K562 (cell line): ENCODE measurements around the gene STYXL1. TPM values are rescaled to one million over a fixed set of nuclear protein-coding genes. Genes with fewer than 3 reads are reported as not detected.

ENCODE experiments used
- ATAC-seq: fragments of 200-7000 bp; cut with Tn5 transposase; 3 replicates; pipeline ENCODE4 v1.9.1; 2020; ENCODE audit warnings: moderate library complexity
- BruUV-seq: library from RNA; stranded (reverse); fragments of 400-500 nt; replicated peaks from 2 replicates; lab custom pipeline; 2021; lab: Mats Ljungman, UMichigan
- CTCF ChIA-PET: fragments of 300-600 bp; formaldehyde crosslinking; extraction: SDS; loops from one replicate; lab custom pipeline; 2021; ENCODE audit warnings: low intra/inter-chr PET ratio; lab: Yijun Ruan, JAX
- POLR2A ChIA-PET: fragments of 300-600, 350-650 bp; sonication (Branson Sonifier 250); formaldehyde crosslinking; extraction: SDS; loops from one replicate; lab custom pipeline; 2021; ENCODE audit warnings: antibody characterized with exemption, inconsistent platforms; lab: Yijun Ruan, JAX
- DNase-seq, 4 experiments: peaks; one replicate each; pipeline versions ENCODE4 v3.0.0 to v3.0.0-alpha.2; 2011 to 2018; ENCODE audit warnings: low spot score in 3 of 4, mixed read lengths in 3 of 4; ENCODE audit errors: extremely low read depth in 1 of 4
- FAIRE-seq: peaks from 2 replicates; lab custom pipeline; 2011; peaks lifted over from hg19 to GRCh38; lab: Jason Lieb, UNC
- H2AFZ ChIP-seq: 2 replicates; pipeline ENCODE4 v1.6.0; 2011; ENCODE audit warnings: low read depth, low read length, control low read depth, inconsistent platforms
- H3K27ac ChIP-seq: fragments of 200-600 bp; 3 replicates; pipeline ENCODE4 v1.8.0; 2011; ENCODE audit warnings: low read depth, mild to moderate bottlenecking, control low read depth, inconsistent platforms, low read length, moderate library complexity, mixed read lengths; ENCODE audit errors: extremely low read depth
- H3K27me3 ChIP-seq, 2 experiments: fragments of 300-600 bp in 1 of 2; 2 replicates in 1 of 2; 3 replicates in 1 of 2; pipeline versions ENCODE4 v1.6.0 to v1.8.0; 2011; ENCODE audit warnings: inconsistent platforms in 2 of 2, low read length in 2 of 2, mild to moderate bottlenecking in 1 of 2, mixed read lengths in 1 of 2, moderate library complexity in 1 of 2; ENCODE audit not compliant: control insufficient read depth in 2 of 2, insufficient read depth in 2 of 2
- H3K36me3 ChIP-seq: fragments of 300-600 bp; 3 replicates; pipeline ENCODE4 v1.8.0; 2011; ENCODE audit warnings: mild to moderate bottlenecking, low read length, inconsistent platforms; ENCODE audit not compliant: control insufficient read depth, insufficient read depth
- H3K4me1 ChIP-seq, 2 experiments: fragments of 200-600 bp in 1 of 2; replicated peaks in 1 of 2; 2 replicates in 1 of 2; 3 replicates in 1 of 2; pipeline versions ENCODE4 v1.5.1 to v1.8.0; 2011; ENCODE audit warnings: inconsistent platforms in 2 of 2, low read length in 2 of 2, mild to moderate bottlenecking in 1 of 2, mixed read lengths in 1 of 2, moderate library complexity in 1 of 2; ENCODE audit not compliant: control insufficient read depth in 2 of 2, insufficient read depth in 2 of 2
- H3K4me2 ChIP-seq: 2 replicates; pipeline ENCODE4 v1.6.1; 2011; ENCODE audit warnings: low read length, control low read depth, inconsistent platforms, mixed read lengths; ENCODE audit not compliant: insufficient read depth
- H3K4me3 ChIP-seq: fragments of 200-600 bp; sonication (generic), shearing (Covaris generic); 2 replicates; pipeline ENCODE4 v1.5.1; 2016; ENCODE audit warnings: control low read depth, inconsistent platforms
- H3K79me2 ChIP-seq: fragments of 200-600 bp; 3 replicates; pipeline ENCODE4 v1.8.0; 2011; ENCODE audit warnings: low read length, inconsistent platforms; ENCODE audit not compliant: control insufficient read depth, insufficient read depth
- H3K9ac ChIP-seq, 2 experiments: 2 replicates each; pipeline versions ENCODE4 v1.6.0 to v1.6.1; 2011; ENCODE audit warnings: low read depth in 2 of 2, low read length in 2 of 2, control low read depth in 1 of 2, inconsistent platforms in 1 of 2, mild to moderate bottlenecking in 1 of 2, mixed read lengths in 1 of 2; ENCODE audit not compliant: insufficient read depth in 1 of 2
- H3K9me1 ChIP-seq: one replicate; pipeline ENCODE4 v1.6.0; 2011; ENCODE audit warnings: inconsistent platforms, mild to moderate bottlenecking, low read length, moderate library complexity; ENCODE audit not compliant: control insufficient read depth, insufficient read depth
- H3K9me3 ChIP-seq: replicated peaks from 2 replicates; pipeline ENCODE4 v1.5.1; 2011; ENCODE audit warnings: low read depth, low read length, inconsistent platforms; ENCODE audit not compliant: control insufficient read depth, insufficient read depth
- H4K20me1 ChIP-seq: replicated peaks from 2 replicates; pipeline ENCODE4 v1.6.1; 2011; ENCODE audit warnings: low read length, inconsistent platforms, mixed read lengths; ENCODE audit not compliant: control insufficient read depth, insufficient read depth
- BDP1 ChIP-seq: IDR thresholded peaks from 3 replicates; pipeline ENCODE4 v1.6.1; 2011; ENCODE audit not compliant: insufficient read length, insufficient read depth
- CAMTA2 ChIP-seq: fragments of 250-450 bp; sonication (Bioruptor Pico); conservative IDR thresholded peaks from 2 replicates; pipeline ENCODE4 v1.5.1; 2022
- CHCHD3 ChIP-seq: fragments of 250-450 bp; sonication (Bioruptor Pico); IDR thresholded peaks from 2 replicates; pipeline ENCODE4 v2.1.2; 2022; ENCODE audit warnings: mild to moderate bottlenecking
- FOXA1 ChIP-seq: fragments of 450-650 bp; IDR thresholded peaks from 2 replicates; pipeline ENCODE4 v1.6.1; 2016; ENCODE audit warnings: mild to moderate bottlenecking, borderline replicate concordance
- HDAC8 ChIP-seq: fragments of 450-650 bp; IDR thresholded peaks from 2 replicates; pipeline ENCODE4 v1.6.1; 2016; ENCODE audit warnings: mild to moderate bottlenecking, missing genetic modification characterization, moderate library complexity, missing compliant biosample characterization
- HMGXB4 ChIP-seq: sonication (generic); formaldehyde crosslinking; IDR thresholded peaks from 2 replicates; pipeline ENCODE4 v1.8.1; 2023; ENCODE audit warnings: mild to moderate bottlenecking, missing genetic modification reagents
- KAT2B ChIP-seq: IDR thresholded peaks from one replicate; pipeline ENCODE4 v1.6.1; 2012; ENCODE audit warnings: low read depth, mild to moderate bottlenecking, control low read depth, inconsistent platforms, low read length, moderate library complexity
- MAFG ChIP-seq: fragments of 450-650 bp; conservative IDR thresholded peaks from 2 replicates; pipeline ENCODE4 v1.6.1; 2016; ENCODE audit warnings: missing genetic modification characterization, missing compliant biosample characterization
- NFE2L1 ChIP-seq: fragments of 450-650 bp; IDR thresholded peaks from 2 replicates; pipeline ENCODE4 v1.6.1; 2016; ENCODE audit warnings: missing genetic modification characterization, low read depth, mild to moderate bottlenecking, missing compliant biosample characterization, moderate library complexity, borderline replicate concordance
- RAD21 ChIP-seq, 2 experiments: fragments of 250-450 bp in 1 of 2; fragments of 450-650 bp in 1 of 2; sonication (Bioruptor Pico) in 1 of 2; formaldehyde crosslinking in 1 of 2; IDR thresholded peaks in 1 of 2; conservative IDR thresholded peaks in 1 of 2; 2 replicates each; pipeline versions ENCODE4 v1.4.0 to v1.8.0; 2020 to 2022; ENCODE audit warnings: mild to moderate bottlenecking in 2 of 2, moderate library complexity in 1 of 2
- SMARCE1 ChIP-seq: fragments of 450-650 bp; IDR thresholded peaks from 2 replicates; pipeline ENCODE4 v1.7.1; 2016; ENCODE audit warnings: mild to moderate bottlenecking
- ZBTB5 ChIP-seq: fragments of 450-650 bp; IDR thresholded peaks from 2 replicates; pipeline ENCODE4 v1.6.1; 2017; ENCODE audit warnings: antibody characterized with exemption
- ZNF263 ChIP-seq: sonication (generic); formaldehyde crosslinking; IDR thresholded peaks from 2 replicates; pipeline ENCODE4 v1.8.0; 2022; ENCODE audit warnings: mild to moderate bottlenecking, missing genetic modification reagents, borderline replicate concordance
- ZNF274 ChIP-seq: IDR thresholded peaks from 2 replicates; pipeline ENCODE4 v1.6.1; 2011; ENCODE audit warnings: low read depth, mild to moderate bottlenecking, low read length, moderate library complexity, borderline replicate concordance
- ZNF324 ChIP-seq: fragments of 250-450 bp; sonication (Bioruptor Pico); IDR thresholded peaks from 2 replicates; pipeline ENCODE4 v1.4.0; 2020; ENCODE audit warnings: mild to moderate bottlenecking
- ZNF766 ChIP-seq: fragments of 200-800 bp; sonication (Bioruptor generic); conservative IDR thresholded peaks from 2 replicates; pipeline ENCODE4 v1.6.1; 2016; ENCODE audit warnings: missing genetic modification characterization, missing compliant biosample characterization
- WGBS: fragments of 100-300 bp; shearing (Covaris generic); methylation state at CpG from one replicate; pipeline ENCODE4 v1.1.6; 2016; ENCODE audit warnings: low coverage, mixed read lengths; ENCODE audit not compliant: insufficient coverage; ENCODE audit errors: missing lambda C conversion rate; 5-methylcytosine and 5-hydroxymethylcytosine counted together
- in situ Hi-C: fragments of 300-500 bp; cut with MboI; formaldehyde crosslinking; loops from 4 replicates; pipeline ENCODE4 v1.15.0; 2018; ENCODE audit warnings: inconsistent platforms, mixed read lengths
- intact Hi-C: fragments of 100-400 bp; cut with micrococcal nuclease; formaldehyde crosslinking; loops from 2 replicates; pipeline ENCODE4 v1.14.2; 2022
- polyA plus RNA-seq, 8 experiments: library from polyadenylated mRNA; depleted of rRNA in 4 of 8; stranded (reverse) in 5 of 8; unstranded in 3 of 8; fragments of >200 nt; fragmentation: Nextera tagmentation in 2 of 8; fragmentation: Illumina TruSeq in 1 of 8; extraction: Ambion mirVana in 2 of 8; extraction: Trizol in 1 of 8; gene quantifications; 2 replicates each; pipeline versions ENCODE4 v1.2.1 to v1.2.3, GENCODE V29; 2011 to 2014; ENCODE audit warnings: inconsistent platforms in 1 of 8, missing spikeins in 1 of 8
- total RNA-seq, 7 experiments: library from RNA; depleted of rRNA in 6 of 7; stranded (reverse); fragments of >200 nt in 6 of 7; fragmentation: Illumina TruSeq in 2 of 7; extraction: Trizol in 2 of 7; gene quantifications; 2 replicates each; pipeline versions ENCODE4 v1.2.1 to v1.2.3, GENCODE V29; 2011 to 2021; ENCODE audit warnings: low replicate concordance in 1 of 7

Gene STYXL1
- total and polyA plus RNA-seq, 9 of the 15 experiments (the other 6 are each of a cell fraction or from before 2014, with no cell fraction given) = 36.5 to 97.2 (median 49.9) TPM

DNA sequence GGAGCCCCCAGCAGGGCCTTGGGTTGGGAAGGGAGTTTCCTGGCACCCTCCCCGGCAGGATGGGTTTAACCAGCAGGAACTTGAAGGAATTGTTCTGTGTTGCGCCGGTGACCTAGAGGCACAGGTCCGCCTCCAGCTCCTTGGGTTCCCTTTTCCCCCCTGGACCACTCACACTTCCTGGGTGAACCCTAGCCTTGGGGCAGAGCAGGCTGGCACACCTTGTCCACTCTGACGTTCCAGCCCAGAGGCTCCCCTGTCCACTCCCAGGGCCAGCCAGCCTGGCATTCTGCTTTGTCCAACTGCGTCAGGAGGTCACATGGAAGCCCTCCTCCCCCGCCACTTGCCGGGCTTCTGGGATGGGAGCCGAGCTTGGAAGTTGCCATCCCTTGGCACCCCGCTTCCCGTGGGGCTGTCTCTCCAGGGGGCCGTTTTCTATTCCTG is 79.2 kb downstream of the STYXL1 start:
- Histone ChIP-seq H3K9me3 (no peaks in the 10 kb centered on the region), H3K27me3 (no peaks in the 10 kb centered on the region), H3K4me3 (no peak overlapping the region), H2AFZ (no peak overlapping the region), H3K27ac (no peak overlapping the region), H3K4me1 (peaks cover 8 to 36% of the 10 kb centered on the region in 2 experiments; a peak in 3 of 5 replicates), H3K4me2 (no peak overlapping the region), H3K79me2 (no peaks in the 10 kb centered on the region), H4K20me1 (no peaks in the 10 kb centered on the region), H3K9me1 (peaks cover 2% of the 10 kb centered on the region), H3K9ac (no peak overlapping the region; a peak in 1 of 4 replicates), H3K36me3 (peaks cover 39% of the 10 kb centered on the region; the same call in 2 of the 3 replicates)
- 94% methylated on average over 12 of the region's 12 CpGs for WGBS
- intact Hi-C loops (no loop called here), in situ Hi-C loops (no loop called here)
- CTCF ChIA-PET = no interaction called here
- no TSS peak for BruUV-seq
- no peak for ATAC-seq
- POLR2A ChIA-PET = no interaction called here
- no peak for DNase-seq
- TF ChIP-seq HMGXB4 (no peak), NFE2L1 (no peak), CAMTA2 (CRISPR knock-in tag) (no peak), CHCHD3 (no peak), ZBTB5 (no peak), SMARCE1 (no peak), KAT2B (no peak), BDP1 (no peak), ZNF324 (CRISPR knock-in tag) (no peak), RAD21 (CRISPR knock-in tag; conservative IDR thresholded peaks at IDR 0.05 in 1 of 2, IDR thresholded peaks at IDR 0.05 in 1 of 2) (no peak), ZNF263 (CRISPR knock-in tag) (no peak), HDAC8 (tag) (no peak), FOXA1 (no peak), MAFG (tag) (no peak), ZNF274 (no peak), ZNF766 (CRISPR knock-in tag) (no peak)
- no peak for FAIRE-seq
